CD4-positive, alpha-beta memory T cell (primary cell): ENCODE measurements around the gene DISP2. TPM values are rescaled to one million over a fixed set of nuclear protein-coding genes. Genes with fewer than 3 reads are reported as not detected.

Experiments used
- CTCF ChIA-PET: fragments of 350-600 bp; sonication (Branson Sonifier 250); formaldehyde crosslinking; loops from one replicate; lab custom pipeline; 2021; ENCODE audit warnings: inconsistent platforms; ENCODE audit not compliant: partially characterized antibody; lab: Charles Lee
- POLR2A ChIA-PET: fragments of 350-600 bp; sonication (Branson Sonifier 250); formaldehyde crosslinking; loops from one replicate; lab custom pipeline; 2021; ENCODE audit not compliant: partially characterized antibody; lab: Charles Lee
- DNase-seq, 5 donors: peaks; one replicate each; pipeline versions ENCODE4 v3.0.0 to v3.0.0-alpha.2; 2020 to 2022; ENCODE audit warnings: mixed read lengths in 1 of 5
- H3K27ac ChIP-seq: one replicate; pipeline ENCODE4 v1.7.0; 2013; ENCODE audit warnings: low read depth, low read length
- H3K27me3 ChIP-seq: 2 replicates; pipeline ENCODE4 v1.7.0; 2013; ENCODE audit warnings: mild to moderate bottlenecking, low read length, moderate library complexity; ENCODE audit not compliant: insufficient read depth
- H3K36me3 ChIP-seq: 2 replicates; pipeline ENCODE4 v1.7.0; 2013; ENCODE audit warnings: mild to moderate bottlenecking, low read length, moderate library complexity; ENCODE audit not compliant: insufficient read depth
- H3K4me1 ChIP-seq: 2 replicates; pipeline ENCODE4 v1.7.0; 2013; ENCODE audit warnings: mild to moderate bottlenecking, low read length, moderate library complexity; ENCODE audit not compliant: insufficient read depth
- H3K4me3 ChIP-seq, 2 donors: one replicate each; pipeline ENCODE4 v1.7.0; 2013; ENCODE audit warnings: low read length in 2 of 2, mild to moderate bottlenecking in 1 of 2
- H3K9me3 ChIP-seq, 2 donors: one replicate each; pipeline ENCODE4 v1.7.0; 2013; ENCODE audit warnings: low read length in 2 of 2, control low read depth in 1 of 2; ENCODE audit not compliant: control insufficient read depth in 1 of 2
- H3K27ac Mint-ChIP-seq, 7 donors: one replicate each; pipeline ENCODE4 v1.8.0; 2020 to 2021; ENCODE audit warnings: mixed read lengths in 7 of 7, mild to moderate bottlenecking in 6 of 7, inconsistent platforms in 3 of 7, moderate library complexity in 3 of 7
- H3K27me3 Mint-ChIP-seq, 2 donors: one replicate each; pipeline ENCODE4 v1.8.0; 2020 to 2021; ENCODE audit warnings: mixed read lengths in 2 of 2
- H3K36me3 Mint-ChIP-seq, 2 donors: one replicate each; pipeline ENCODE4 v1.8.0; 2020 to 2021; ENCODE audit warnings: mixed read lengths in 2 of 2, inconsistent platforms in 1 of 2, mild to moderate bottlenecking in 1 of 2
- H3K4me1 Mint-ChIP-seq, 4 donors: one replicate each; pipeline ENCODE4 v1.8.0; 2020 to 2021; ENCODE audit warnings: mixed read lengths in 4 of 4, mild to moderate bottlenecking in 1 of 4
- H3K4me3 Mint-ChIP-seq, 8 donors: one replicate each; pipeline ENCODE4 v1.8.0; 2020 to 2021; ENCODE audit warnings: mixed read lengths in 8 of 8, mild to moderate bottlenecking in 7 of 8, moderate library complexity in 6 of 8, inconsistent platforms in 3 of 8
- H3K9me3 Mint-ChIP-seq, 8 donors: one replicate each; pipeline ENCODE4 v1.8.0; 2020 to 2021; ENCODE audit warnings: mixed read lengths in 8 of 8, mild to moderate bottlenecking in 5 of 8, inconsistent platforms in 3 of 8, moderate library complexity in 1 of 8
- intact Hi-C: fragments of 100-400 bp; cut with micrococcal nuclease; formaldehyde crosslinking; loops from one replicate; pipeline ENCODE4 v1.15.1; 2023
- polyA plus RNA-seq, 2 donors: library from polyadenylated mRNA; unstranded; fragments of 300-500 nt; fragmentation: Illumina TruSeq; gene quantifications; one replicate each; pipeline ENCODE4 v1.2.3, GENCODE V29; 2021
- total RNA-seq, 2 experiments: library from RNA; stranded (reverse); gene quantifications; one replicate each; pipeline ENCODE4 v1.2.3, GENCODE V29; 2021

DISP2 gene
- total and polyA plus RNA-seq, 4 experiments from 2014 or later: 0.03 to 0.23 (median 0.05) TPM; not detected in 1

- no peak for DNase-seq
- Histone ChIP-seq H3K27me3 (no peaks in the 10 kb centered on the region), H3K27ac (no peak overlapping the region), H3K9me3 (no peaks in the 10 kb centered on the region), H3K36me3 (no peaks in the 10 kb centered on the region), H3K4me3 (no peak overlapping the region), H3K4me1 (peaks cover 22% of the 10 kb centered on the region)
- Mint-ChIP-seq H3K27me3 (no peaks in the 10 kb centered on the region), H3K27ac (peak overlapping the region in 1 of 7 donors; percentile 84), H3K4me1 (peaks cover 16 to 35% (median 25%) of the 10 kb centered on the region in 4 donors), H3K36me3 (no peaks in the 10 kb centered on the region), H3K9me3 (no peaks in the 10 kb centered on the region), H3K4me3 (peak overlapping the region in 6 of 8 donors; percentile 8 to 88 (median 26))
- POLR2A ChIA-PET: interaction anchor here (0.9 to 5.4 kb wide), 2 partner anchors 9 to 18 kb away, joined by 3 to 44 read pairs; partner anchors contain the start of gene PLCB2
- CTCF ChIA-PET: interaction anchor here (1.2 to 21.4 kb wide), 6 partner anchors 12 to 108 kb away, joined by 3 to 634 read pairs (median 16); partner anchors contain the start of genes INAFM2 and PLCB2
- intact Hi-C loops: no loop called here
Observed at GRCh38 chr15:40325700-40326099, 32.3 kb upstream of the DISP2 start.

DNA sequence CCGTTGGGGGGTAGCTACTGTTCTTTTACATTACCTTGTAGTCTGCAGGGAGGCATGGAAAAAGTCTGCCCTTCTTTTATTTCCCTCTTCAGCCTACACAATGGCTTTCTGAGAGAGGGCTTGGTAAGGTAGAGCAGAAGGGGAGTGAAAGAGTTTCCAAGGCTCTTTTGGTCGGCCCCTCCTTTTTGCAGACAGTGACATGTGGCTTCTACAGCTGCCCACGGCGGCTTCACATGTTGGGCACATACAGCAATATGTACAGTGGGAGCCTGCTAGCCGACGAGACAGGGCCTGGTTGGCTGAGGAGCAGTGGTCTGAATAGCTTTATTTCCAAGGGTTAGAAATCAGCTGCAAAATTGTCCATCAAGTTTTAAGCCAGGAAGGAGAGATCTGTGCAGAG is 30.6 kb upstream of the DISP2 start:
- peaks cover 9 to 20% (median 14%) of the 10 kb centered on the region in 4 donors for H3K4me1 Mint-ChIP-seq
- H3K27me3 ChIP-seq: no peaks in the 10 kb centered on the region
- no peaks in the 10 kb centered on the region for H3K36me3 ChIP-seq
- no peak for DNase-seq
- H3K9me3 Mint-ChIP-seq: no peaks in the 10 kb centered on the region
- no peaks in the 10 kb centered on the region for H3K9me3 ChIP-seq
- intact Hi-C loops: no loop called here
- no peaks in the 10 kb centered on the region for H3K36me3 Mint-ChIP-seq
- CTCF ChIA-PET: interaction anchor here (0.5 to 21.4 kb wide), 8 partner anchors 10 to 1152 kb away, joined by 3 to 634 read pairs (median 10); partner anchors contain the start of genes INAFM2 and PLCB2
- H3K27me3 Mint-ChIP-seq: no peaks in the 10 kb centered on the region
- H3K27ac Mint-ChIP-seq: no peak overlapping the region
- POLR2A ChIA-PET: interaction anchor here (5.4 kb wide), 1 partner anchor 20 kb away, joined by 44 read pairs; the partner anchor contains the start of gene PLCB2
- H3K4me3 Mint-ChIP-seq: no peak overlapping the region
- no peak overlapping the region for H3K4me3 ChIP-seq
- peaks cover 20% of the 10 kb centered on the region for H3K4me1 ChIP-seq
- no peak overlapping the region for H3K27ac ChIP-seq

GRCh38 chr15:40328176-40328575 is 29.8 kb upstream of the DISP2 start:
- H3K4me1 ChIP-seq: peaks cover 12% of the 10 kb centered on the region
- Mint-ChIP-seq H3K4me3 (no peak overlapping the region), H3K27me3 (no peaks in the 10 kb centered on the region), H3K36me3 (no peaks in the 10 kb centered on the region), H3K4me1 (peaks cover 9 to 15% (median 11%) of the 10 kb centered on the region in 4 donors), H3K27ac (no peak overlapping the region), H3K9me3 (no peaks in the 10 kb centered on the region)
- no peak for DNase-seq
- H3K27me3 ChIP-seq: no peaks in the 10 kb centered on the region
- H3K36me3 ChIP-seq: no peaks in the 10 kb centered on the region
- ChIA-PET CTCF (interaction anchor here (1.3 to 21.4 kb wide), 9 partner anchors 9 to 111 kb away, joined by 4 to 634 read pairs (median 8); partner anchors contain the start of genes INAFM2 and PLCB2), POLR2A (interaction anchor here (5.4 kb wide), 1 partner anchor 20 kb away, joined by 44 read pairs; the partner anchor contains the start of gene PLCB2)
- H3K9me3 ChIP-seq: no peaks in the 10 kb centered on the region
- H3K27ac ChIP-seq: no peak overlapping the region
- intact Hi-C loops: no loop called here
- H3K4me3 ChIP-seq: no peak overlapping the region

DNA sequence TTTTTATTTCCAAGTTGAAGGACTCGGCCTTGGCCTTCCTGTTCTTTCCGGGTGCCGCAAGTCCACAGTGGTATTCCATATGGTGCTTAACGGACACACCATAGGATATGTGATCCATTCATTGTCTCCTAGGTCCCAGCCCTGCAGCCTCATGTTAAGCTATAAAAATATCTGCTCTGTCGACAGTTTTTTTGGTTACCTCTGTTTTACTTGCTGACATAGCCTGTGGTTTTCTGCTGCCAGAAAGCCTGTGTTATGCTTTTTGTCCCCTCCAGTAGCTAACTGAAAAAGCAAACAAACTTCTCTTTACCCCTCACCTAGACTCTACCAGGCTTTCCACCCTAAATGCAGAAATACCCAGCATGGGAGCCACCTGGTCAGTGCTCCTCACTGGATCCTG is 29.3 kb upstream of the DISP2 start:
- Mint-ChIP-seq H3K27me3 (no peaks in the 10 kb centered on the region), H3K4me3 (peak overlapping the region in 1 of 8 donors; percentile 3), H3K4me1 (peaks cover 7 to 19% (median 11%) of the 10 kb centered on the region in 4 donors), H3K9me3 (no peaks in the 10 kb centered on the region), H3K27ac (peak overlapping the region in 2 of 7 donors; percentile 29 to 33), H3K36me3 (no peaks in the 10 kb centered on the region)
- POLR2A ChIA-PET: interaction anchor here (5.4 kb wide), 1 partner anchor 21 kb away, joined by 44 read pairs; the partner anchor contains the start of gene PLCB2
- Histone ChIP-seq H3K27me3 (no peaks in the 10 kb centered on the region), H3K4me1 (peaks cover 12% of the 10 kb centered on the region), H3K4me3 (no peak overlapping the region), H3K27ac (no peak overlapping the region), H3K9me3 (no peaks in the 10 kb centered on the region), H3K36me3 (no peaks in the 10 kb centered on the region)
- CTCF ChIA-PET: interaction anchor here (0.5 to 21.4 kb wide), 8 partner anchors 8 to 176 kb away, joined by 4 to 634 read pairs (median 6); partner anchors contain the start of genes INAFM2 and PLCB2
- no peak for DNase-seq
- intact Hi-C loops: no loop called here

GRCh38 chr15:40329804-40330203 is 28.2 kb upstream of the DISP2 start:
- no peak overlapping the region for H3K4me3 Mint-ChIP-seq

GRCh38 chr15:40330368-40330836 is 27.6 kb upstream of the DISP2 start:
- intact Hi-C loops: no loop called here
- Histone ChIP-seq H3K27me3 (no peaks in the 10 kb centered on the region), H3K4me3 (no peak overlapping the region), H3K9me3 (no peaks in the 10 kb centered on the region), H3K4me1 (peaks cover 10% of the 10 kb centered on the region), H3K27ac (no peak overlapping the region), H3K36me3 (no peaks in the 10 kb centered on the region)
- Mint-ChIP-seq H3K27me3 (no peaks in the 10 kb centered on the region), H3K9me3 (no peaks in the 10 kb centered on the region), H3K27ac (no peak overlapping the region), H3K4me1 (peaks cover 6 to 19% (median 8%) of the 10 kb centered on the region in 4 donors), H3K4me3 (no peak overlapping the region), H3K36me3 (no peaks in the 10 kb centered on the region)
- no peak for DNase-seq
- CTCF ChIA-PET: interaction anchor here (21.4 kb wide), 1 partner anchor 18 kb away, joined by 634 read pairs; the partner anchor contains the start of genes INAFM2 and PLCB2
- POLR2A ChIA-PET: no interaction called here

More at GRCh38 chr15:40329804-40330203, 28.2 kb upstream of the DISP2 start:
- Histone ChIP-seq H3K36me3 (no peaks in the 10 kb centered on the region), H3K27ac (no peak overlapping the region), H3K27me3 (no peaks in the 10 kb centered on the region), H3K4me1 (peaks cover 16% of the 10 kb centered on the region), H3K4me3 (no peak overlapping the region), H3K9me3 (no peaks in the 10 kb centered on the region)
- DNase-seq: no peak
- no peak overlapping the region for H3K27ac Mint-ChIP-seq
- intact Hi-C loops: no loop called here
- no peaks in the 10 kb centered on the region for H3K9me3 Mint-ChIP-seq
- POLR2A ChIA-PET: no interaction called here
- peaks cover 11 to 25% (median 13%) of the 10 kb centered on the region in 4 donors for H3K4me1 Mint-ChIP-seq
- CTCF ChIA-PET: interaction anchor here (5.7 to 21.4 kb wide), 2 partner anchors 7 to 18 kb away, joined by 96 to 634 read pairs; partner anchors contain the start of genes INAFM2 and PLCB2
- H3K27me3 Mint-ChIP-seq: no peaks in the 10 kb centered on the region
- no peaks in the 10 kb centered on the region for H3K36me3 Mint-ChIP-seq

DNA sequence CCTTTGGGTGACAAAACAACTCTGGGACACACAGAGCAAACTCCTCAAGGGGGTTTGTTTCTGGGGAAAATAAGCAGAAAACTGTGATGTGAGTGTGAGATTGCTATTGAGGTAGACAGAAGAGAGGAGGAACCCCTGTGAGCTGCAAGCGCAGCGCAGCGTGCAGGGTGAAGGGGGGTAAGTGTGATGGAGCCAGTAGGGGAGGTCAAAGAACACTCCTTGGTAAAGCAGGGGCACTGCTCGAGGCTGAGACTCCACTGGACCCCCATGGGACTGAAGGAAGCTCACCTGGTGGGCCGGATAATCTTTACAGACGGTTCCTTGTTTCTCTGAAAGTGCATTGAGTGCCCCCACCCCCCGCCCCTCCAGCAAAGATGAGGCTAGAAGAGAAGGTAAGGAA is 27.0 kb upstream of the DISP2 start:
- H3K27ac Mint-ChIP-seq: no peak overlapping the region
- DNase-seq: no peak
- H3K9me3 Mint-ChIP-seq: no peaks in the 10 kb centered on the region
- Histone ChIP-seq H3K9me3 (no peaks in the 10 kb centered on the region), H3K4me1 (peaks cover 8% of the 10 kb centered on the region), H3K36me3 (no peaks in the 10 kb centered on the region), H3K4me3 (no peak overlapping the region), H3K27me3 (no peaks in the 10 kb centered on the region), H3K27ac (no peak overlapping the region)
- H3K4me3 Mint-ChIP-seq: no peak overlapping the region
- peaks cover 5 to 13% (median 8%) of the 10 kb centered on the region in 4 donors for H3K4me1 Mint-ChIP-seq
- CTCF ChIA-PET: interaction anchor here (1.9 to 21.4 kb wide), 2 partner anchors 13 to 19 kb away, joined by 11 to 634 read pairs; partner anchors contain the start of genes INAFM2 and PLCB2
- intact Hi-C loops: no loop called here
- H3K27me3 Mint-ChIP-seq: no peaks in the 10 kb centered on the region
- POLR2A ChIA-PET: interaction anchor here (1.4 kb wide), 1 partner anchor 23 kb away, joined by 4 read pairs; the partner anchor contains the start of gene PLCB2
- H3K36me3 Mint-ChIP-seq: no peaks in the 10 kb centered on the region
